H54 (cell line): ENCODE measurements around the gene TMEM235.

Experiments
- DNase-seq: peaks from one replicate; pipeline ENCODE4 v3.0.0; 2011; ENCODE audit warnings: low spot score, mixed read lengths; ENCODE audit not compliant: insufficient read length
- FAIRE-seq: peaks from 3 replicates; lab custom pipeline; 2011; peaks lifted over from hg19 to GRCh38; lab: Jason Lieb, UNC
- POLR2A ChIP-seq: IDR thresholded peaks from 2 replicates; pipeline ENCODE4 v1.6.1; 2011; ENCODE audit warnings: low read depth, mild to moderate bottlenecking, low read length

Gene TMEM235

DNA sequence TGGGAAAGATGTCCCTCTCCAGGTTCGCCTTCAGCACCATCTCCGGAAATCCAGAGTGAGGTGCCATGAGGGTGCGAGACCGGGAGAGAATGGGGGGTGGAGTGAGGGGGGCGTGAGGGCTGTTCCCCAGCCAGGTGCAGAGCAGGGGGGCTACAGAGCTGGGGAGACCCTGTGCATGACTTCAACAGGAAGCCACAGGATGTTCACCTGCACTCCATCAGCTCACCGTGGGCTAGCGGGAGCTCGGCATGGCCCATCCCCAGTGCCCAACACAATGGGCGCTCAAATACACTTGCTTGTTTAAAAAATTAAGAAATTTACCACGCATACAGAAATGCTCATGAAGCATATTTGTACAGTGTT lies 27.7 kb downstream of the TMEM235 start:
- no peak for TF ChIP-seq POLR2A
- DNase-seq = no peak
- FAIRE-seq = no peak

DNA sequence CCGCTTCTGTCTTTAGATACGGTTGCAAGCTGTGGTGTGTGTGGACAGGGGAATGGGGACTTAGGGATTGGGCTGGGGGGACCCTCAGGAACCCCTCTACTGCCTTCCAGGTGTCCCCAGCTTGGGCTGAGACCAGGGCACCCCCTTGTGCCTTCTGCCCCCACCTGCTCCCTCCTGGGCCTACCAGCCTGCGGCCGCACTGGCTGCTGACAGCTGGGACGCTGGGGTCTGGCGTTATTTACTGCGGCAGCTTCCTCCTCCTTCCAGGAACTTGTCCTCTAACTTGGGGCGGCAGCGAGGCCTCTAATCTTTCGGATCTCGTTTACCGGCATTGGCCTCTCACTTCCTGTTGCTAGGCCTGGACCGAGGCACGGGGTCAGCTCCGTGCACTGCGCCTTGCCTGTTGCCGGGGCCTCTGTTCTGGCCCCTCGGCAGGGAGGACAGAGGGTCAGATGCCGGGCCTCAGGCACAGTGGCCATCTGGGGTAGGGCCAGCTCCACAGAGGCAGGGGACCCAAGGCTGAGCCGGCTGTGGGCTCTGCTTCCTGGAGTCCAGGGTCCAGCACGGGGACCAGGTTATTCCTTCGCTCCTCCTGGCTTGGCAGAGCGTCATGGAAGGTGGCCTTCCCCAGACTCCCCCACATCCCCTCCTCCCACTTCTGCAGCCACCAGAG lies 31.8 kb downstream of the TMEM235 start:
- no peak for TF ChIP-seq POLR2A
- DNase-seq = no peak
- no peak for FAIRE-seq

DNA sequence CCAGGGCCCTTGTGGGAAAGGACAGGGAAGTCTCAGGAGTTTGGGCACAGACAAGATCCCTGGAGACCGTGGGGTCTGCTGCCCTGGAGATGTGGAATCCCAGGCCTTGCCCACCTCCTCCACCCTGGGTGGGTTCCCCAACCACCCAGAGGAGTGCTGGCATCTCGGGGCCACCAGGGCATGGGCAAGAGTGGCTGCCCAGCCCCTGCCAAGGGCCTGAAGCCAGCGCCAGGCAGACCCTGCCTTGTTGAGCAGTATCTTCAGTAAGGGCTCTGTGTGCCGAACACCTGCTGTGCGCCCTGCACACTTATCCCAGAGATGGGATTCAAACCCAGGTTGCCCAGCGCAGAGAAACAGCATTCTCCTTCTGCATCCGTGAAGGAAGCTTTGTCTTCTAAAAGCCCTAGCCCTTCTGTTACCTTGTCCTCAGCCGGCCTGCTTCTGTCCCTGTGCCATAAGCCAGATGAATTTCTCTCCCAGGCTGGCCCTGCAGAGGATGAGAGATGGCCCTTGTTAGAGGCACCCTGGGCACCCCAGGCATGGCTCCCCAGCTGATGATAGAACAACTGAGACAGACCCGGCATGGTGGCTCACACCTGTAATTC lies 32.4 kb downstream of the TMEM235 start:
- FAIRE-seq (no peak), DNase-seq (no peak)
- TF ChIP-seq POLR2A = no peak

- no peak for FAIRE-seq
- no peak for TF ChIP-seq POLR2A
Measured at GRCh38 chr17:78264590-78264989, 33.2 kb downstream of the TMEM235 start.

GRCh38 chr17:78265121-78265520 lies 33.7 kb downstream of the TMEM235 start:
- TF ChIP-seq POLR2A = no peak

More at GRCh38 chr17:78264590-78264989, 33.2 kb downstream of the TMEM235 start:
- DNase-seq = no peak

GRCh38 chr17:78266231-78266631 lies 34.8 kb downstream of the TMEM235 start:
- TF ChIP-seq POLR2A = no peak
- DNase-seq = no peak
- no peak for FAIRE-seq

More at GRCh38 chr17:78265121-78265520, 33.7 kb downstream of the TMEM235 start:
- FAIRE-seq = no peak
- DNase-seq = no peak

GRCh38 chr17:78266771-78267170 lies 35.3 kb downstream of the TMEM235 start:
- no peak for FAIRE-seq
- TF ChIP-seq POLR2A = no peak
- DNase-seq = no peak

DNA sequence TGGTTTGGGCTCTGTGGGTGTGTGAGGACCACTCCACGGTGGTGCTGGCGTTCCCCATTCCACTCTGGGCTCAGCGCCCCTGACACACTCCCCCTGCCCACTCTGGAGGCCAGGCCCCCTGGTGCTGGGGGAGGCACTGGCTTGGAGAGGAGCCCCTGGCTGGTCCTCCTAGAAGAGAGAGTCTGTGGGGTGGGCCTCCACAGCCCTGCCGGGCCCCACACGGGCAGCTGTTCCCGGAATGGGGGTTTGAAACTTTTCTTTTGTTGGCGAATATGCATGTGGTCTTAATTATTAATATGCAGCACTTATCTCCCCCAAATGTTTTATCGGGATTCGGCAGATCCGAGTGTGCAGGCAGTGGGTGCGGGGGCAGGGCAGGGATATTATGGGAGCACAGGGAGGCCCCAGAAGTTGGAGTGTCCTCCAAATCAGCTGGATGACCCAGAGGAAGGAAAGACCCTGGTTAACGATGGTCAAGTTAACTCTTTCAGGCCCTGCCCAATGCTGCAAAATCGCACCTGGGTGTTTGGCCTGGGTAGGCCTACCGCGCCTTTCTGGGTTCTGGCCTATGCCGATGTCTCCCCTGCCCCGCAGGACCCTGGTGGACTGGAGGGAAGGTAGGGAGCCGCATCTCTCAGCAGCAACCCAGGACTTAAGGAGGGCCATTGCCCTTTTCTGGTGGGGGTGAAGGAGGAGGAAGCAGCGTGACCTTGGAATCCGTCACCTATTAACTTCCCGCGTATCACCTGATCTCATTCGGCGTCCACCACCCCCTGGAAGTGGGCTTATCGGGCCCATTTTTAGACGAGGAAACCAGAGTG lies 36.0 kb downstream of the TMEM235 start:
- FAIRE-seq = no peak

DNA sequence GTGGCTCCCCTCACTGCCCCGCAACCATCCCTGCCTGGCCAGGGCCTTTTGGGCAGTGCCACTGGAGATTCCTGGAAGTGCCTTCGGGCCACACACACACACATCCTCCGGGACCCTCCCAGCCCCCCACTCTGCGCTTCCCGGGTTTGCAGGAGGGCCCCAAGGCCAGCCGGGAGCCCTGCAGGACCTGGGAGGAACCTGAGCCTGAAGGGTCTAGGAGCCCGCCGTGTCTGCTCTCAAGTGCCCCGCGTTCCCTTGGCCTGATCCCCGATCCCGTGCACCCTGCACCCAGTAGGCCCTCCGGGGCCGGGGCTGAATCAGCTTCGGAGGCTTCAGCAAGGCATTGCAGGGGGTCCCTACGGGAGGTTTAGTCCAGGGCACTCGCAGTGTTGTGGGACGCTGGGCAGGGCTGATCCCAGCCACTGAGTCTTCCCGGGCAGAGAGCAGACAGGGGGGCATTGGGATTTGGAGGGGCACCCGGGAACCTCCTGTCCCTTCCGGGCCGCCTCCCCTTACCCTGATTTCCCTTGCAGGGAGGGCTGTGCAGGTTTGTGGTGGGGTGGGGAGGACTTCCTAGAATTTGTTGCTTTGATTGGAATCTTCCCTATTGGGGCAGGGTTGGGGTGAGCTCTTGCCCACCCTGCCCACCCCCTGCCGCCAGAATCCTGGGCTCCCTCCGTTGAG lies 36.9 kb downstream of the TMEM235 start:
- TF ChIP-seq POLR2A = no peak
- FAIRE-seq (no peak), DNase-seq (no peak)

More for the DNA sequence above, 36.0 kb downstream of the TMEM235 start:
- TF ChIP-seq POLR2A = no peak
- no peak for DNase-seq

DNA sequence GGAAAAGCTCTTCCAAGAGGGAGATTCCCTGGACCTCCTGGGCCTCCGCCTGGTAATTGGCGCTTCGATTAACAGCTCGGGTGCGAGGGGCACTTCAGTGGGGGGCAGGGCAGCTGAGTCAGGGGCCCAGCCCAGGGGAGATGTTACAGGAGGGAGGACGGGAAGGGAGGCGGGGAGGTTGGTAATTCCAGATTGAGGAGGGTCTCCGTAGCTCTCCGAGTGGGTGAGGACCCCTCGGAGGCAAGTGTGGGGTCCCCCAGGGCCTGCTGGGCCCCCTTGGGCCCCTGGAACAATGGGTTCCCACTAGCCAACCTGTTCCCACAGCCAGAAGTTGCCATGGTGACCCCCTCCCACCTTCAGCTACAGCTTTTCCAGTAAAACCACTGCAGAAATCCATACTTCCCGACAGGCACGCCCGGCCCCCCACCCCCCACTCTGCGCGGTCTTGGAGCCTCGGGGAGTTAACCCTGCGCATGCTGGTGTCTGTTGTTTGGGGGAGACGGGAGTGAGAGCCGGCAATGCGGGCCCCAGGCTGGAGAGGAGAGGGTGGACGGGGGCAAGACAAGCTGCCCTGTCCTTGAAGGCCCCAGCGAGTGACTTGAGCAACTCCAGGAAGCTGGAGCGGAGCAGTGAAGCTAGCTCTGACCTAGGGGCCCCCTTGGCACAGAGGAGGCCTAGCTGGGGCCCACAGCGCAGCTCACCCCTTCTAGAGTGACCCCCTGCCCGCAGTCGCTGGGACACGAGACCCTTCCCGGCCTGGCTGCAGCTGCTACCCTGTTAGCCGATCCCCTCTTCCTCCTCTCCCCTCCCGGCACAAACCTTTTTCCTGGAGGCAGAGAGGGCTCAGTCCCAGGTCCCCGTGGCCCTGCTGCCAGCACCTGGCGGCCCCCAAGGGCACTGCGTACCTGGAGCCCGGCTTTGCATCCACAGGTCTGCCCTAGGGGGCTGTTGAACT lies 37.8 kb downstream of the TMEM235 start:
- FAIRE-seq (no peak), DNase-seq (no peak)
- TF ChIP-seq POLR2A = no peak

DNA sequence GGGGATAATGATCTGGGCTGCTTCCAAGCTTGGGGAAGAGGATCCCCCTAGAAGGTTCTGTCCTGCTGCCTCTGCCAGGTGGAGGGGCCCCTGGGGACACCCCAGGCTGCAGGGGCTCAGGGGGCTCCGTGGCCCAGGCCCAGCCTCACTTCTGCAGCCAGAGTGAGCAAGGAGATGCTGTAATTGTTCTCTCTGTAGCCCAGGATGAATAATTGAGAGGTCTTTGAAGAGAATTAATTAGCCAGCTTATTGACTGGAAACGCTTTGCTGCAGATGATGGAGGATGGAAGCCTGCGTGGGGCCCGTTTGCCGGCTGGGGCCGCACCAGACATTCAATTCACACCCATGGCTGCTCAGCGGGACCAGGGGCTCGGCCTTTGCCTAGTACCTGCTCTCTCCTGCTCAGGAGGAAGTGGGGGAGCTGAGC lies 38.5 kb downstream of the TMEM235 start:
- no peak for FAIRE-seq
- DNase-seq = no peak
- no peak for TF ChIP-seq POLR2A

- TF ChIP-seq POLR2A = no peak
- no peak for FAIRE-seq
Measured at GRCh38 chr17:78271419-78272170, 40.2 kb downstream of the TMEM235 start.

More at GRCh38 chr17:78271419-78272170, 40.2 kb downstream of the TMEM235 start:
- no peak for DNase-seq
